ENCODE results near the gene NAA20. TPM values are rescaled to one million over a fixed set of nuclear protein-coding genes. Genes with fewer than 3 reads are reported as not detected.

The NAA20 gene
- total RNA-seq, 1 donor from 2014 or later: 36.3 TPM

GRCh38 chr20:20036756-20037155, 19.6 kb downstream of the NAA20 start:
- H3K4me3 Mint-ChIP-seq (ENCODE audit: unreplicated experiment): peak overlapping the region; percentile 1
- H3K9me3 Mint-ChIP-seq (ENCODE audit: unreplicated experiment): no peaks in the 10 kb centered on the region
- no peaks in the 10 kb centered on the region for H3K4me1 Mint-ChIP-seq (ENCODE audit: unreplicated experiment)
- no peak for DNase-seq (ENCODE audit: low spot score)
- no peak for TF ChIP-seq CTCF (IDR thresholded peaks at IDR 0.05; ENCODE audit: unreplicated experiment)
- H3K27ac Mint-ChIP-seq (ENCODE audit: unreplicated experiment): no peak overlapping the region
- H3K27me3 Mint-ChIP-seq (ENCODE audit: unreplicated experiment): no peaks in the 10 kb centered on the region
- peaks cover 19% of the 10 kb centered on the region for H3K36me3 Mint-ChIP-seq (ENCODE audit: low read depth, unreplicated experiment)

- DNase-seq (ENCODE audit: low spot score): no peak
- no peak for TF ChIP-seq CTCF (IDR thresholded peaks at IDR 0.05; ENCODE audit: unreplicated experiment)
- Mint-ChIP-seq H3K4me1 (ENCODE audit: unreplicated experiment) (no peaks in the 10 kb centered on the region), H3K4me3 (ENCODE audit: unreplicated experiment) (no peak overlapping the region), H3K27ac (ENCODE audit: unreplicated experiment) (no peak overlapping the region), H3K27me3 (ENCODE audit: unreplicated experiment) (no peaks in the 10 kb centered on the region), H3K9me3 (ENCODE audit: unreplicated experiment) (no peaks in the 10 kb centered on the region), H3K36me3 (ENCODE audit: low read depth, unreplicated experiment) (peaks cover 24% of the 10 kb centered on the region)
These were observed 20.8 kb downstream of the NAA20 start for GRCh38 chr20:20037960-20038359.

- no peak for DNase-seq (ENCODE audit: low spot score)
- H3K27ac Mint-ChIP-seq (ENCODE audit: unreplicated experiment): no peak overlapping the region
These were observed 21.4 kb downstream of the NAA20 start for GRCh38 chr20:20038586-20038985.

GRCh38 chr20:20039752-20040387, 22.7 kb downstream of the NAA20 start:
- H3K36me3 Mint-ChIP-seq (ENCODE audit: low read depth, unreplicated experiment): peaks cover 36% of the 10 kb centered on the region
- H3K27ac Mint-ChIP-seq (ENCODE audit: unreplicated experiment): no peak overlapping the region
- H3K27me3 Mint-ChIP-seq (ENCODE audit: unreplicated experiment): peaks cover 2% of the 10 kb centered on the region
- no peaks in the 10 kb centered on the region for H3K9me3 Mint-ChIP-seq (ENCODE audit: unreplicated experiment)
- DNase-seq (ENCODE audit: low spot score): no peak
- no peak for TF ChIP-seq CTCF (IDR thresholded peaks at IDR 0.05; ENCODE audit: unreplicated experiment)
- H3K4me3 Mint-ChIP-seq (ENCODE audit: unreplicated experiment): no peak overlapping the region
- H3K4me1 Mint-ChIP-seq (ENCODE audit: unreplicated experiment): no peaks in the 10 kb centered on the region

More at GRCh38 chr20:20038586-20038985, 21.4 kb downstream of the NAA20 start:
- no peak for TF ChIP-seq CTCF (IDR thresholded peaks at IDR 0.05; ENCODE audit: unreplicated experiment)
- Mint-ChIP-seq H3K9me3 (ENCODE audit: unreplicated experiment) (no peaks in the 10 kb centered on the region), H3K36me3 (ENCODE audit: low read depth, unreplicated experiment) (peaks cover 29% of the 10 kb centered on the region), H3K27me3 (ENCODE audit: unreplicated experiment) (no peaks in the 10 kb centered on the region), H3K4me3 (ENCODE audit: unreplicated experiment) (no peak overlapping the region), H3K4me1 (ENCODE audit: unreplicated experiment) (no peaks in the 10 kb centered on the region)

GRCh38 chr20:20051767-20052073, 34.6 kb downstream of the NAA20 start:
- no peak for TF ChIP-seq CTCF (IDR thresholded peaks at IDR 0.05; ENCODE audit: unreplicated experiment)
- H3K9me3 Mint-ChIP-seq (ENCODE audit: unreplicated experiment): no peaks in the 10 kb centered on the region
- H3K4me3 Mint-ChIP-seq (ENCODE audit: unreplicated experiment): peak overlapping the region; percentile 100
- peaks cover 19% of the 10 kb centered on the region for H3K36me3 Mint-ChIP-seq (ENCODE audit: low read depth, unreplicated experiment)
- peaks cover 11% of the 10 kb centered on the region for H3K4me1 Mint-ChIP-seq (ENCODE audit: unreplicated experiment)
- H3K27ac Mint-ChIP-seq (ENCODE audit: unreplicated experiment): peak overlapping the region; percentile 99
- no peak for DNase-seq (ENCODE audit: low spot score)
- peaks cover 7% of the 10 kb centered on the region for H3K27me3 Mint-ChIP-seq (ENCODE audit: unreplicated experiment)

Measured in endothelial cell (in vitro differentiated cells).